ENCODE measurements around the gene DNAI4.
"Not testable (repeated sequence)": the region's sequence is repeated elsewhere in the genome, so short reads cannot be mapped to it uniquely, and the experiment has no call there.

The DNAI4 gene

GRCh38 chr1:66850989-66851388 is 73.7 kb downstream of the DNAI4 start:
- FAIRE-seq: no peak
- no peak for DNase-seq (ENCODE audit: extremely low spot score, insufficient read length, low read depth)

- no peak for FAIRE-seq
- no peak for DNase-seq (ENCODE audit: extremely low spot score, insufficient read length, low read depth)
These were observed 76.5 kb downstream of the DNAI4 start for GRCh38 chr1:66848193-66848592.

- DNase-seq (ENCODE audit: extremely low spot score, insufficient read length, low read depth) (no peak), FAIRE-seq (no peak)
These were observed 83.7 kb downstream of the DNAI4 start for GRCh38 chr1:66840929-66841328.

- DNase-seq (ENCODE audit: extremely low spot score, insufficient read length, low read depth): no peak
- no peak for FAIRE-seq
These were observed 89.7 kb downstream of the DNAI4 start for GRCh38 chr1:66834926-66835325.

- FAIRE-seq (no peak), DNase-seq (ENCODE audit: extremely low spot score, insufficient read length, low read depth) (no peak)
These were observed 91.5 kb downstream of the DNAI4 start for GRCh38 chr1:66833112-66833511.

- no peak for FAIRE-seq
- no peak for DNase-seq (ENCODE audit: extremely low spot score, insufficient read length, low read depth)
These were observed 93.0 kb downstream of the DNAI4 start for GRCh38 chr1:66831529-66832239.

- FAIRE-seq (no peak), DNase-seq (ENCODE audit: extremely low spot score, insufficient read length, low read depth) (no peak)
These were observed 99.9 kb downstream of the DNAI4 start for GRCh38 chr1:66824771-66825170.

GRCh38 chr1:66809736-66810326 is 114.8 kb downstream of the DNAI4 start:
- FAIRE-seq: no peak
- no peak for DNase-seq (ENCODE audit: extremely low spot score, insufficient read length, low read depth)

GRCh38 chr1:66809245-66809644 is 115.4 kb downstream of the DNAI4 start:
- no peak for DNase-seq (ENCODE audit: extremely low spot score, insufficient read length, low read depth)

GRCh38 chr1:66795839-66796238 is 128.8 kb downstream of the DNAI4 start:
- not testable (repeated sequence) for DNase-seq (ENCODE audit: extremely low spot score, insufficient read length, low read depth); FAIRE-seq

More at GRCh38 chr1:66809245-66809644, 115.4 kb downstream of the DNAI4 start:
- no peak for FAIRE-seq

- DNase-seq (ENCODE audit: extremely low spot score, insufficient read length, low read depth) (no peak), FAIRE-seq (no peak)
These were observed 132.7 kb downstream of the DNAI4 start for GRCh38 chr1:66791621-66792610.

GRCh38 chr1:66788231-66788939 is 136.3 kb downstream of the DNAI4 start:
- DNase-seq (ENCODE audit: extremely low spot score, insufficient read length, low read depth): no peak
- peak; percentile 65 for FAIRE-seq

- FAIRE-seq: peak; percentile 63
These were observed 137.0 kb downstream of the DNAI4 start for GRCh38 chr1:66787641-66788040.

GRCh38 chr1:66785800-66786199 is 138.9 kb downstream of the DNAI4 start:
- FAIRE-seq: not testable (repeated sequence)

More at GRCh38 chr1:66787641-66788040, 137.0 kb downstream of the DNAI4 start:
- DNase-seq (ENCODE audit: extremely low spot score, insufficient read length, low read depth): no peak

GRCh38 chr1:66779475-66780078 is 145.1 kb downstream of the DNAI4 start:
- FAIRE-seq: no peak
- DNase-seq (ENCODE audit: extremely low spot score, insufficient read length, low read depth): no peak

More at GRCh38 chr1:66785800-66786199, 138.9 kb downstream of the DNAI4 start:
- DNase-seq (ENCODE audit: extremely low spot score, insufficient read length, low read depth): not testable (repeated sequence)

GRCh38 chr1:66778969-66779368 is 145.7 kb downstream of the DNAI4 start:
- FAIRE-seq: peak; percentile 67

GRCh38 chr1:66778266-66778665 is 146.4 kb downstream of the DNAI4 start:
- FAIRE-seq: no peak
- no peak for DNase-seq (ENCODE audit: extremely low spot score, insufficient read length, low read depth)

More at GRCh38 chr1:66778969-66779368, 145.7 kb downstream of the DNAI4 start:
- DNase-seq (ENCODE audit: extremely low spot score, insufficient read length, low read depth): no peak

- DNase-seq (ENCODE audit: extremely low spot score, insufficient read length, low read depth): no peak
These were observed 146.8 kb downstream of the DNAI4 start for GRCh38 chr1:66777831-66778230.

GRCh38 chr1:66775646-66776045 is 149.0 kb downstream of the DNAI4 start:
- DNase-seq (ENCODE audit: extremely low spot score, insufficient read length, low read depth) (no peak), FAIRE-seq (no peak)

More at GRCh38 chr1:66777831-66778230, 146.8 kb downstream of the DNAI4 start:
- no peak for FAIRE-seq

Measured in GM18507 (cell line).